Ureter (tissue), 1 donor: ENCODE data around the gene NRBP1. TPM values are rescaled to one million over a fixed set of nuclear protein-coding genes. Genes with fewer than 3 reads are reported as not detected.

Source experiments
- DNase-seq: peaks from one replicate; pipeline ENCODE4 v3.0.0-alpha.2; 2020; ENCODE audit warnings: low spot score
- total RNA-seq: library from RNA; stranded (reverse); gene quantifications from one replicate; pipeline ENCODE4 v1.2.4, GENCODE V29; 2023
- donor health status: DM: yes; HTN: yes; CAD: no.

Gene NRBP1
- total RNA-seq, 1 donor from 2014 or later, result 71.7 TPM

DNA sequence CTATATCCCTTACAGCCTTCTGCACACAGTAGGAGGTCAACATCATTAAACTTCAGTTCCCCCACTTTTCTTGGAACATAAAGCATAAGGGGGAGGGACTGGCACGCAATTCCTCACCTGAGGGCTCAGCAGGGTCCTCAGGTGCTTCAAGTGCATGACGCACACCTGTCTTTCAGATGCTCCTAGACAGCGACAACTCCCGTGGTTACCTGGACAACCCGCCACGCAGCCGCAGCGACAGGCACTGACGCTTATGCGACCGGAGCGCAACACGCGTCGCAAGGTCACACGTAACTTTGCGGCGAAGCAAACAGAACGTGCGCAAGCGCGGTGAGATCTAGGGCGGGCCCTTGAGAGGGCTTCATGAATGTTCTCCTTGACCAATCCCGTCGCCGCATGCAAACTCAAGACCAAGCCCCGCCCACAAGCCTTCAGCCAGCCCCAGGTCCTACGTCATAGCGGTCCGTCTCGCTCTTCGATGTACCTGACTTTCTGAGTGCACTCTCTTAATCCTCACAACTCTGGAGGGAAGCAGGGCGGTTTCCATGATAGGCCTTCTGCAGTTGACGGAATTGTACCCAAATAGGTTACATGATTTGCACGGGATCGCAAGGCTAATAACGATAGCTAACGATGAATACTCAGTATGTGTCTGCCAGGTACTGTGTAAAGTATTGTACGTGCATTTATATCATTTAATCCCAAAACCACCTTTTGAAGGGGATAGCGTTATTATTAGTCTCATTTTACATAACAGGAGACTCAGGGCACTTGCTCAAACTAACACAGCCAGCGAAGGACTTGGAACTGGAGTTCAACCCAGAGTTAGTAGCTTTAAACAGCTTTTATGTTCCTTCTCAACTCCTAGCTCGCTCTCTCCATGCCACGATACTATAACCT, 61.3 kb downstream of the NRBP1 start, which contains the start of gene IFT172:
Gene IFT172 (minus strand): TSS at position 246 of the 900 bp plus-strand sequence. CDS start 90 bp downstream, at position 156.
- DNase-seq, result peak; percentile 99

Other genes starting within 250 kb of the NRBP1 start
- 131 TPM for gene ATRAID, start 216.6 kb upstream of the NRBP1 start, total RNA-seq
- 42.1 TPM for gene SLC5A6, start 216.4 kb upstream of the NRBP1 start, total RNA-seq
- 63.6 TPM for gene CAD, start 211.3 kb upstream of the NRBP1 start, total RNA-seq
- gene SLC30A3, start 165.6 kb upstream of the NRBP1 start, total RNA-seq, result not detected
- not detected for gene DNAJC5G, start 153.2 kb upstream of the NRBP1 start, total RNA-seq
- 0.18 TPM for gene TRIM54, start 146.2 kb upstream of the NRBP1 start, total RNA-seq
- gene UCN, start 120.2 kb upstream of the NRBP1 start, total RNA-seq, result 0.68 TPM
- gene MPV17, start 105.5 kb upstream of the NRBP1 start, total RNA-seq, result 77.1 TPM
- gene GTF3C2, start 71.9 kb upstream of the NRBP1 start, total RNA-seq, result 109 TPM
- gene EIF2B4, start 58.3 kb upstream of the NRBP1 start, total RNA-seq, result 37.8 TPM
- gene SNX17, start 58.0 kb upstream of the NRBP1 start, total RNA-seq, result 102 TPM
- gene ZNF513, start 47.9 kb upstream of the NRBP1 start, total RNA-seq, result 39.3 TPM
- 61.7 TPM for gene PPM1G, start 19.0 kb upstream of the NRBP1 start, total RNA-seq
- gene KRTCAP3, start 13.8 kb downstream of the NRBP1 start, total RNA-seq, result 52.9 TPM
- 40.4 TPM for gene IFT172, start 61.1 kb downstream of the NRBP1 start, total RNA-seq
- 3.7 TPM for gene FNDC4, start 66.6 kb downstream of the NRBP1 start, total RNA-seq
- 1.9 TPM for gene GCKR, start 68.2 kb downstream of the NRBP1 start, total RNA-seq
- gene ZNF512, start 154.4 kb downstream of the NRBP1 start, total RNA-seq, result 48.7 TPM
- 5.3 TPM for gene CCDC121, start 200.4 kb downstream of the NRBP1 start, total RNA-seq
- 27.3 TPM for gene GPN1, start 200.4 kb downstream of the NRBP1 start, total RNA-seq
- 33.7 TPM for gene SUPT7L, start 235.0 kb downstream of the NRBP1 start, total RNA-seq
- gene SLC4A1AP, start 235.3 kb downstream of the NRBP1 start, total RNA-seq, result 19.7 TPM